ENCODE measurements around the gene THOC2.
"Not testable (repeated sequence)": the region's sequence is repeated elsewhere in the genome, so short reads cannot be mapped to it uniquely, and the experiment has no call there.

Gene THOC2

GRCh38 chrX:123679733-123680460 is 53.0 kb downstream of the THOC2 start:
- not testable (repeated sequence) for DNase-seq; H3K79me1 ChIP-seq (ENCODE audit: low read length); H2BK15ac ChIP-seq (replicated peaks; ENCODE audit: low read depth); H3K56ac ChIP-seq (ENCODE audit: low read length); H3K4me3 ChIP-seq (ENCODE audit: low read length); H4K5ac ChIP-seq (ENCODE audit: low read length); H3K4me2 ChIP-seq (ENCODE audit: low read length); H3K9ac ChIP-seq (ENCODE audit: low read length); H3K27ac ChIP-seq (ENCODE audit: low read depth, low read length); H2AK5ac ChIP-seq (ENCODE audit: low read length); H3K36me3 ChIP-seq (ENCODE audit: control insufficient read depth, insufficient read depth, low read length); H2BK5ac ChIP-seq (ENCODE audit: low read length); H3K18ac ChIP-seq (ENCODE audit: low read length); H3K79me2 ChIP-seq (ENCODE audit: control insufficient read depth, insufficient read depth, low read length); H3K4me1 ChIP-seq (ENCODE audit: control insufficient read depth, low read depth, low read length); H2BK120ac ChIP-seq (ENCODE audit: low read depth, low read length); H3K27me3 ChIP-seq (ENCODE audit: insufficient read depth, low read length, poor library complexity); H3K4ac ChIP-seq (ENCODE audit: low read depth, low read length); H4K8ac ChIP-seq (ENCODE audit: low read depth, low read length); H3K23ac ChIP-seq (ENCODE audit: low read length)
- no CpG with 5 or more reads among the region's 15 CpGs for WGBS (ENCODE audit: extremely low coverage, insufficient coverage, low lambda C conversion rate)

GRCh38 chrX:123675154-123675553 is 57.7 kb downstream of the THOC2 start:
- no peak overlapping the region for H3K18ac ChIP-seq (ENCODE audit: low read length)
- no peaks in the 10 kb centered on the region for H3K36me3 ChIP-seq (ENCODE audit: control insufficient read depth, insufficient read depth, low read length)
- no peak overlapping the region for H3K4ac ChIP-seq (ENCODE audit: low read depth, low read length)
- no peaks in the 10 kb centered on the region for H3K79me2 ChIP-seq (ENCODE audit: control insufficient read depth, insufficient read depth, low read length)
- H2BK5ac ChIP-seq (ENCODE audit: low read length), result no peak overlapping the region
- no peak overlapping the region for H3K4me2 ChIP-seq (ENCODE audit: low read length)
- no peak overlapping the region for H2BK15ac ChIP-seq (replicated peaks; ENCODE audit: low read depth)
- no peak overlapping the region for H2AK5ac ChIP-seq (ENCODE audit: low read length)
- H4K8ac ChIP-seq (ENCODE audit: low read depth, low read length), result no peak overlapping the region
- no peak overlapping the region for H2BK120ac ChIP-seq (ENCODE audit: low read depth, low read length)
- H3K9ac ChIP-seq (ENCODE audit: low read length), result no peak overlapping the region
- no peaks in the 10 kb centered on the region for H3K27me3 ChIP-seq (ENCODE audit: insufficient read depth, low read length, poor library complexity)
- no peak overlapping the region for H3K27ac ChIP-seq (ENCODE audit: low read depth, low read length)
- H3K4me3 ChIP-seq (ENCODE audit: low read length), result no peak overlapping the region
- H3K56ac ChIP-seq (ENCODE audit: low read length), result no peak overlapping the region
- no peaks in the 10 kb centered on the region for H3K79me1 ChIP-seq (ENCODE audit: low read length)
- no peak overlapping the region for H4K5ac ChIP-seq (ENCODE audit: low read length)
- no CpG with 5 or more reads among the region's 2 CpGs for WGBS (ENCODE audit: extremely low coverage, insufficient coverage, low lambda C conversion rate)
- DNase-seq, result no peak
- no peak overlapping the region for H3K23ac ChIP-seq (ENCODE audit: low read length)
- no peaks in the 10 kb centered on the region for H3K4me1 ChIP-seq (ENCODE audit: control insufficient read depth, low read depth, low read length)

GRCh38 chrX:123673813-123674212 is 59.0 kb downstream of the THOC2 start:
- H3K4me2 ChIP-seq (ENCODE audit: low read length), result no peak overlapping the region
- no CpG with 5 or more reads among the region's 1 CpG for whole genome bisulfite sequencing (ENCODE audit: extremely low coverage, insufficient coverage, low lambda C conversion rate)
- no peak overlapping the region for H3K56ac ChIP-seq (ENCODE audit: low read length)
- DNase-seq, result no peak
- H3K4me3 ChIP-seq (ENCODE audit: low read length), result no peak overlapping the region
- no peaks in the 10 kb centered on the region for H3K4me1 ChIP-seq (ENCODE audit: control insufficient read depth, low read depth, low read length)
- H2BK5ac ChIP-seq (ENCODE audit: low read length), result no peak overlapping the region
- no peak overlapping the region for H3K9ac ChIP-seq (ENCODE audit: low read length)
- no peak overlapping the region for H4K8ac ChIP-seq (ENCODE audit: low read depth, low read length)
- no peak overlapping the region for H3K27ac ChIP-seq (ENCODE audit: low read depth, low read length)
- no peaks in the 10 kb centered on the region for H3K79me2 ChIP-seq (ENCODE audit: control insufficient read depth, insufficient read depth, low read length)
- H3K18ac ChIP-seq (ENCODE audit: low read length), result no peak overlapping the region
- H3K4ac ChIP-seq (ENCODE audit: low read depth, low read length), result no peak overlapping the region
- H3K23ac ChIP-seq (ENCODE audit: low read length), result no peak overlapping the region
- H4K5ac ChIP-seq (ENCODE audit: low read length), result no peak overlapping the region
- H3K79me1 ChIP-seq (ENCODE audit: low read length), result no peaks in the 10 kb centered on the region
- H3K27me3 ChIP-seq (ENCODE audit: insufficient read depth, low read length, poor library complexity), result no peaks in the 10 kb centered on the region
- no peak overlapping the region for H2BK120ac ChIP-seq (ENCODE audit: low read depth, low read length)
- no peak overlapping the region for H2BK15ac ChIP-seq (replicated peaks; ENCODE audit: low read depth)
- no peaks in the 10 kb centered on the region for H3K36me3 ChIP-seq (ENCODE audit: control insufficient read depth, insufficient read depth, low read length)
- no peak overlapping the region for H2AK5ac ChIP-seq (ENCODE audit: low read length)

GRCh38 chrX:123665197-123665596 is 67.7 kb downstream of the THOC2 start:
- no peak overlapping the region for H3K4me2 ChIP-seq (ENCODE audit: low read length)
- H4K5ac ChIP-seq (ENCODE audit: low read length), result no peak overlapping the region
- H3K79me2 ChIP-seq (ENCODE audit: control insufficient read depth, insufficient read depth, low read length), result no peaks in the 10 kb centered on the region
- H3K27me3 ChIP-seq (ENCODE audit: insufficient read depth, low read length, poor library complexity), result no peaks in the 10 kb centered on the region
- no peak for DNase-seq
- H3K4me3 ChIP-seq (ENCODE audit: low read length), result no peak overlapping the region
- H2AK5ac ChIP-seq (ENCODE audit: low read length), result no peak overlapping the region
- no peak overlapping the region for H4K8ac ChIP-seq (ENCODE audit: low read depth, low read length)
- H3K9ac ChIP-seq (ENCODE audit: low read length), result no peak overlapping the region
- H3K4me1 ChIP-seq (ENCODE audit: control insufficient read depth, low read depth, low read length), result no peaks in the 10 kb centered on the region
- no CpG with 5 or more reads among the region's 3 CpGs for WGBS (ENCODE audit: extremely low coverage, insufficient coverage, low lambda C conversion rate)
- H2BK120ac ChIP-seq (ENCODE audit: low read depth, low read length), result no peak overlapping the region
- H3K23ac ChIP-seq (ENCODE audit: low read length), result no peak overlapping the region
- no peaks in the 10 kb centered on the region for H3K79me1 ChIP-seq (ENCODE audit: low read length)
- H3K56ac ChIP-seq (ENCODE audit: low read length), result no peak overlapping the region
- H3K4ac ChIP-seq (ENCODE audit: low read depth, low read length), result no peak overlapping the region
- H3K18ac ChIP-seq (ENCODE audit: low read length), result no peak overlapping the region
- H2BK15ac ChIP-seq (replicated peaks; ENCODE audit: low read depth), result no peak overlapping the region
- H3K27ac ChIP-seq (ENCODE audit: low read depth, low read length), result no peak overlapping the region
- H3K36me3 ChIP-seq (ENCODE audit: control insufficient read depth, insufficient read depth, low read length), result no peaks in the 10 kb centered on the region
- H2BK5ac ChIP-seq (ENCODE audit: low read length), result no peak overlapping the region

GRCh38 chrX:123664467-123665167 is 68.2 kb downstream of the THOC2 start:
- not testable (repeated sequence) for H3K4me1 ChIP-seq (ENCODE audit: control insufficient read depth, low read depth, low read length); H4K5ac ChIP-seq (ENCODE audit: low read length); H3K18ac ChIP-seq (ENCODE audit: low read length); H3K36me3 ChIP-seq (ENCODE audit: control insufficient read depth, insufficient read depth, low read length); H3K4me3 ChIP-seq (ENCODE audit: low read length); H2BK5ac ChIP-seq (ENCODE audit: low read length); H2BK120ac ChIP-seq (ENCODE audit: low read depth, low read length); H3K56ac ChIP-seq (ENCODE audit: low read length); H3K4ac ChIP-seq (ENCODE audit: low read depth, low read length); H2AK5ac ChIP-seq (ENCODE audit: low read length); H2BK15ac ChIP-seq (replicated peaks; ENCODE audit: low read depth); H3K4me2 ChIP-seq (ENCODE audit: low read length); H3K27me3 ChIP-seq (ENCODE audit: insufficient read depth, low read length, poor library complexity); H3K79me2 ChIP-seq (ENCODE audit: control insufficient read depth, insufficient read depth, low read length); H4K8ac ChIP-seq (ENCODE audit: low read depth, low read length); H3K27ac ChIP-seq (ENCODE audit: low read depth, low read length); H3K23ac ChIP-seq (ENCODE audit: low read length); H3K79me1 ChIP-seq (ENCODE audit: low read length); DNase-seq; H3K9ac ChIP-seq (ENCODE audit: low read length)
- no CpG with 5 or more reads among the region's 6 CpGs for WGBS (ENCODE audit: extremely low coverage, insufficient coverage, low lambda C conversion rate)
